ENCODE results near the gene ARHGEF1.

DNA sequence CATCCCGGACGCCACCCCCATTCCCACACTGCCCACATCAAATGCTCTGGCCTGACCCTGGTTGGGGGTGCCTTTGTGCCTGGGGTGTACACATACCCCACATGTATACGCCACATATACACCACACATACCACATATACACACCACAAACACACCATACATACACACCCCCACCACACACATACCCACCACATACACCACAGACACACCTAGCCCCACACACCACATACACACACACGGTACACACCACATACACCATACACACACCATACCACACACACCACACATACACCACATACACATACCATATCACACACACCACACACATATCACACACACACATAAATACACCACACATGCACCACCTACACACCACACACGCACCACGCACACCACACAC lies 35.1 kb downstream of the ARHGEF1 start:
- TF ChIP-seq, protein P1, sequence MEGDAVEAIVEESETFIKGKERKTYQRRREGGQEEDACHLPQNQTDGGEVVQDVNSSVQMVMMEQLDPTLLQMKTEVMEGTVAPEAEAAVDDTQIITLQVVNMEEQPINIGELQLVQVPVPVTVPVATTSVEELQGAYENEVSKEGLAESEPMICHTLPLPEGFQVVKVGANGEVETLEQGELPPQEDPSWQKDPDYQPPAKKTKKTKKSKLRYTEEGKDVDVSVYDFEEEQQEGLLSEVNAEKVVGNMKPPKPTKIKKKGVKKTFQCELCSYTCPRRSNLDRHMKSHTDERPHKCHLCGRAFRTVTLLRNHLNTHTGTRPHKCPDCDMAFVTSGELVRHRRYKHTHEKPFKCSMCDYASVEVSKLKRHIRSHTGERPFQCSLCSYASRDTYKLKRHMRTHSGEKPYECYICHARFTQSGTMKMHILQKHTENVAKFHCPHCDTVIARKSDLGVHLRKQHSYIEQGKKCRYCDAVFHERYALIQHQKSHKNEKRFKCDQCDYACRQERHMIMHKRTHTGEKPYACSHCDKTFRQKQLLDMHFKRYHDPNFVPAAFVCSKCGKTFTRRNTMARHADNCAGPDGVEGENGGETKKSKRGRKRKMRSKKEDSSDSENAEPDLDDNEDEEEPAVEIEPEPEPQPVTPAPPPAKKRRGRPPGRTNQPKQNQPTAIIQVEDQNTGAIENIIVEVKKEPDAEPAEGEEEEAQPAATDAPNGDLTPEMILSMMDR (conservative IDR thresholded peaks at IDR 0.05 in 1 of 2, IDR thresholded peaks at IDR 0.05 in 1 of 2; ENCODE audit: low read depth in 1 of 2, low read length in 2 of 2): no peak
- TF ChIP-seq EZH2 (IDR thresholded peaks at IDR 0.05; ENCODE audit: low read length, missing control alignments): no peak
